PC-9 (cell line): ENCODE data around the gene CBX2.

Source experiments
- EZH2 ChIP-seq: fragments of 200-600 bp; sonication (generic); IDR thresholded peaks from 2 replicates; pipeline ENCODE4 v1.8.0; 2017; ENCODE audit warnings: antibody characterized with exemption, low read depth
- TF ChIP-seq, protein P1 (sequence below): fragments of 200-600 bp; sonication (generic); conservative IDR thresholded peaks from 2 replicates; pipeline ENCODE4 v1.6.1; 2017; ENCODE audit warnings: mixed run types, antibody characterized with exemption, mild to moderate bottlenecking, moderate library complexity

DNA sequence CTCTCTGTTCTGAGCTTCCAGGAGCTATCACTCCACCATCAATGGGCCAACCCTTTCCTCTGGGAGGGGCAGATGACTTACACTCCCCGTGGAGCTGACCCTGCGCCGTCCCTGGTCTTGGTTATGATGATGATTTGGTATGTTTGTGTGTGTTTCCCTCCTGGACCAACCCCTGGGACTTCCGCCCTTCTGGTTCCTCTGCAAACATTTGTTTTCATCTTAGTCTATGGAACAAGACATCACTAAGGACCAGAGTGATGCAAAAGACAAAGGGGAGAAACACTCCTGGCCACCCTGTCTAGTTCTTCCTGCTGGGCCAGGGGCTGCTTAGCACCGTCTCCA lies 47.6 kb downstream of the CBX2 start:
- TF ChIP-seq, protein P1, sequence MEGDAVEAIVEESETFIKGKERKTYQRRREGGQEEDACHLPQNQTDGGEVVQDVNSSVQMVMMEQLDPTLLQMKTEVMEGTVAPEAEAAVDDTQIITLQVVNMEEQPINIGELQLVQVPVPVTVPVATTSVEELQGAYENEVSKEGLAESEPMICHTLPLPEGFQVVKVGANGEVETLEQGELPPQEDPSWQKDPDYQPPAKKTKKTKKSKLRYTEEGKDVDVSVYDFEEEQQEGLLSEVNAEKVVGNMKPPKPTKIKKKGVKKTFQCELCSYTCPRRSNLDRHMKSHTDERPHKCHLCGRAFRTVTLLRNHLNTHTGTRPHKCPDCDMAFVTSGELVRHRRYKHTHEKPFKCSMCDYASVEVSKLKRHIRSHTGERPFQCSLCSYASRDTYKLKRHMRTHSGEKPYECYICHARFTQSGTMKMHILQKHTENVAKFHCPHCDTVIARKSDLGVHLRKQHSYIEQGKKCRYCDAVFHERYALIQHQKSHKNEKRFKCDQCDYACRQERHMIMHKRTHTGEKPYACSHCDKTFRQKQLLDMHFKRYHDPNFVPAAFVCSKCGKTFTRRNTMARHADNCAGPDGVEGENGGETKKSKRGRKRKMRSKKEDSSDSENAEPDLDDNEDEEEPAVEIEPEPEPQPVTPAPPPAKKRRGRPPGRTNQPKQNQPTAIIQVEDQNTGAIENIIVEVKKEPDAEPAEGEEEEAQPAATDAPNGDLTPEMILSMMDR, result no peak
- no peak for TF ChIP-seq EZH2
